HepG2 (cell line): ENCODE results near the gene IGF2. TPM values are rescaled to one million over a fixed set of nuclear protein-coding genes. Genes with fewer than 3 reads are reported as not detected.

ENCODE experiments used
- FOXO4 ChIP-seq: sonication (generic); formaldehyde crosslinking; conservative IDR thresholded peaks from 2 replicates; pipeline ENCODE4 v1.8.1; 2023; ENCODE audit warnings: missing genetic modification reagents
- HDAC1 ChIP-seq: sonication (generic); formaldehyde crosslinking; IDR thresholded peaks from 2 replicates; pipeline ENCODE4 v1.5.1; 2020; ENCODE audit warnings: mild to moderate bottlenecking, missing genetic modification reagents
- KDM5B ChIP-seq: sonication (generic); formaldehyde crosslinking; IDR thresholded peaks from 2 replicates; pipeline ENCODE4 v1.4.0; 2020; ENCODE audit warnings: missing genetic modification reagents, mild to moderate bottlenecking, borderline replicate concordance
- MYPOP ChIP-seq: sonication (generic); formaldehyde crosslinking; IDR thresholded peaks from 2 replicates; pipeline ENCODE4 v1.8.1; 2023; ENCODE audit warnings: mild to moderate bottlenecking, moderate library complexity, missing genetic modification reagents
- PAX8 ChIP-seq: sonication (generic); formaldehyde crosslinking; IDR thresholded peaks from 2 replicates; pipeline ENCODE4 v1.8.0; 2022; ENCODE audit warnings: mild to moderate bottlenecking, missing genetic modification reagents, borderline replicate concordance
- POLR2AphosphoS2 ChIP-seq: IDR thresholded peaks from 2 replicates; pipeline ENCODE4 v1.6.1; 2011; ENCODE audit warnings: low read depth, low read length, improper control_type of control experiment
- RXRA ChIP-seq: sonication (generic); formaldehyde crosslinking; IDR thresholded peaks from 2 replicates; pipeline ENCODE4 v1.5.1; 2020; ENCODE audit warnings: missing genetic modification reagents
- SOX5 ChIP-seq: IDR thresholded peaks from 2 replicates; pipeline ENCODE4 v1.6.1; 2016; ENCODE audit warnings: borderline replicate concordance
- TEAD3 ChIP-seq: optimal IDR thresholded peaks from 2 replicates; pipeline ENCODE3; 2016; ENCODE audit warnings: borderline replicate concordance
- ZBTB7A ChIP-seq: sonication (generic); formaldehyde crosslinking; IDR thresholded peaks from 2 replicates; pipeline ENCODE4 v1.8.0; 2022; ENCODE audit warnings: mild to moderate bottlenecking, missing genetic modification reagents
- ZNF281 ChIP-seq: sonication (generic); formaldehyde crosslinking; IDR thresholded peaks from 2 replicates; pipeline ENCODE4 v1.4.0; 2020; ENCODE audit warnings: missing genetic modification reagents, borderline replicate concordance
- ZNF441 ChIP-seq: sonication (generic); formaldehyde crosslinking; IDR thresholded peaks from 2 replicates; pipeline ENCODE4 v1.7.0; 2021; ENCODE audit warnings: missing genetic modification reagents, borderline replicate concordance
- ZNF784 ChIP-seq: sonication (generic); formaldehyde crosslinking; IDR thresholded peaks from 2 replicates; pipeline ENCODE4 v1.5.1; 2020; ENCODE audit warnings: missing genetic modification reagents, mild to moderate bottlenecking, borderline replicate concordance
- polyA plus RNA-seq, 8 experiments: library from polyadenylated mRNA; depleted of rRNA in 3 of 8; stranded (reverse) in 7 of 8; unstranded in 1 of 8; fragments of >200 nt; fragmentation: Illumina TruSeq in 4 of 8; extraction: Trizol in 4 of 8; gene quantifications; 2 replicates each; pipeline versions ENCODE4 v1.2.1 to v1.2.3, GENCODE V29; 2011 to 2016; ENCODE audit warnings: low read depth in 4 of 8, missing spikeins in 1 of 8, mixed read lengths in 1 of 8; ENCODE audit not compliant: insufficient read depth in 1 of 8
- total RNA-seq, 5 experiments: library from RNA; depleted of rRNA; stranded (reverse); fragments of >200 nt; fragmentation: Illumina TruSeq; extraction: Trizol; gene quantifications; 2 replicates each; pipeline ENCODE4 v1.2.3, GENCODE V29; 2016; ENCODE audit warnings: low read depth in 1 of 5
- TF ChIP-seq, protein P1 (sequence below): sonication (generic); formaldehyde crosslinking; IDR thresholded peaks from 2 replicates; pipeline ENCODE4 v1.5.0; 2020; ENCODE audit warnings: mild to moderate bottlenecking, missing genetic modification reagents
- TF ChIP-seq, protein P2 (sequence below): fragments of 450-650 bp; IDR thresholded peaks from 2 replicates; pipeline ENCODE4 v1.6.1; 2016

The IGF2 gene
- total and polyA plus RNA-seq, 2 of the 13 experiments (the other 11 are each of a cell fraction or from before 2014, with no cell fraction given), result 79.1 to 254 TPM

DNA sequence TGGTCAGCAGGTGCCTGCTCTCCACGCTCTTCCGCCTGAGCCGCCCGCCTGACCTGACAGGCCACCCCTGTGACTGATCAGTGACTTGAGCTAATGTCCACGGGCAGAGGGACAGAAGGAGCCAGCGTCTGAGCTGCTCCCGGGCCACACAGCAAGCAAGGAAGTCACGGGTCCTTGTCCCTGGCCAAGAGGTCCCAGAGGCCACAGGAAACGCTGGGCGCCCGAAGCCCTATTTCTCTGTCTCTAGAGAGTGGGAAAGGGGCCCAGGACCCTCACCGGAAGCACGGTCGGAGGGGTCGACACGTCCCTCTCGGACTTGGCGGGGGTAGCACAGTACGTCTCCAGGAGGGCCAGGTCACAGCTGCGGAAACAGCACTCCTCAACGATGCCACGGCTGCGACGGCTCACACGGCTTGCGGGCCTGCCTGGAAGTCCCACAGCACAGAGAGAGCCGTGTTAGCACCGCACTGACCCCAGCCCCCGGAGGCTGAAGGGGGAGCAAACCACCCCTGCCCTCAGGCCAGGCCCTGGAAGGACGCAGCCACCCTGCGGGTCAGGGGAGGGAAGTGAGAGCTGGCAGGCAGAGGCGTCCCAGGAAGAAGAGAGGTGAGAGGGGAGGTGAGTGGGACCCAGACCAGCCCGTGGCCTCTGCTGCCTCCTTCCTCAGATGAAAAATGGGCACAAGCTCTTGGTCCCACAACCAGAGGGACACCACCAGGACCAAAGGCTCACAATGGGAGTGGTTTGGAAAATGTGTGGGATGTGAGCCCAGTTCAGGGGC lies 5.8 kb downstream of the IGF2 start (continued):
- TF ChIP-seq ZNF784 (CRISPR knock-in tag) (no peak), PAX8 (no peak), MYPOP (CRISPR knock-in tag) (0 out of 2 replicates have a peak, but pooled peaks have one; percentile 20), ZBTB7A (CRISPR knock-in tag) (peak; percentile 82), TEAD3 (CRISPR knock-in tag) (no peak), FOXO4 (CRISPR knock-in tag) (0 out of 2 replicates have a peak, but pooled peaks have one; percentile 94), HDAC1 (CRISPR knock-in tag) (0 out of 2 replicates have a peak, but pooled peaks have one; percentile 40), ZNF281 (no peak; the same call in 1 of the 2 replicates), ZNF441 (CRISPR knock-in tag) (no peak), POLR2AphosphoS2 (0 out of 2 replicates have a peak, but pooled peaks have one; percentile 48), RXRA (no peak), KDM5B (CRISPR knock-in tag) (no peak), SOX5 (CRISPR knock-in tag) (no peak)
- TF ChIP-seq, protein P1, sequence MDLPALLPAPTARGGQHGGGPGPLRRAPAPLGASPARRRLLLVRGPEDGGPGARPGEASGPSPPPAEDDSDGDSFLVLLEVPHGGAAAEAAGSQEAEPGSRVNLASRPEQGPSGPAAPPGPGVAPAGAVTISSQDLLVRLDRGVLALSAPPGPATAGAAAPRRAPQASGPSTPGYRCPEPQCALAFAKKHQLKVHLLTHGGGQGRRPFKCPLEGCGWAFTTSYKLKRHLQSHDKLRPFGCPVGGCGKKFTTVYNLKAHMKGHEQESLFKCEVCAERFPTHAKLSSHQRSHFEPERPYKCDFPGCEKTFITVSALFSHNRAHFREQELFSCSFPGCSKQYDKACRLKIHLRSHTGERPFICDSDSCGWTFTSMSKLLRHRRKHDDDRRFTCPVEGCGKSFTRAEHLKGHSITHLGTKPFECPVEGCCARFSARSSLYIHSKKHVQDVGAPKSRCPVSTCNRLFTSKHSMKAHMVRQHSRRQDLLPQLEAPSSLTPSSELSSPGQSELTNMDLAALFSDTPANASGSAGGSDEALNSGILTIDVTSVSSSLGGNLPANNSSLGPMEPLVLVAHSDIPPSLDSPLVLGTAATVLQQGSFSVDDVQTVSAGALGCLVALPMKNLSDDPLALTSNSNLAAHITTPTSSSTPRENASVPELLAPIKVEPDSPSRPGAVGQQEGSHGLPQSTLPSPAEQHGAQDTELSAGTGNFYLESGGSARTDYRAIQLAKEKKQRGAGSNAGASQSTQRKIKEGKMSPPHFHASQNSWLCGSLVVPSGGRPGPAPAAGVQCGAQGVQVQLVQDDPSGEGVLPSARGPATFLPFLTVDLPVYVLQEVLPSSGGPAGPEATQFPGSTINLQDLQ, result peak; percentile 3; the same call in 1 of the 2 replicates
- TF ChIP-seq, protein P2, sequence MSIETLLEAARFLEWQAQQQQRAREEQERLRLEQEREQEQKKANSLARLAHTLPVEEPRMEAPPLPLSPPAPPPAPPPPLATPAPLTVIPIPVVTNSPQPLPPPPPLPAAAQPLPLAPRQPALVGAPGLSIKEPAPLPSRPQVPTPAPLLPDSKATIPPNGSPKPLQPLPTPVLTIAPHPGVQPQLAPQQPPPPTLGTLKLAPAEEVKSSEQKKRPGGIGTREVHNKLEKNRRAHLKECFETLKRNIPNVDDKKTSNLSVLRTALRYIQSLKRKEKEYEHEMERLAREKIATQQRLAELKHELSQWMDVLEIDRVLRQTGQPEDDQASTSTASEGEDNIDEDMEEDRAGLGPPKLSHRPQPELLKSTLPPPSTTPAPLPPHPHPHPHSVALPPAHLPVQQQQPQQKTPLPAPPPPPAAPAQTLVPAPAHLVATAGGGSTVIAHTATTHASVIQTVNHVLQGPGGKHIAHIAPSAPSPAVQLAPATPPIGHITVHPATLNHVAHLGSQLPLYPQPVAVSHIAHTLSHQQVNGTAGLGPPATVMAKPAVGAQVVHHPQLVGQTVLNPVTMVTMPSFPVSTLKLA, result no peak
